HFFc6 (cell line): ENCODE data around the gene ADAMTS9. TPM values are rescaled to one million over a fixed set of nuclear protein-coding genes. Genes with fewer than 3 reads are reported as not detected.

Experiments
- DNase-seq: peaks from one replicate; pipeline ENCODE4 v3.0.0-alpha.2; 2018
- H3K27ac Mint-ChIP-seq: 2 replicates; pipeline ENCODE4 v1.8.0; 2020; ENCODE audit warnings: mild to moderate bottlenecking, mixed read lengths
- H3K27me3 Mint-ChIP-seq: 2 replicates; pipeline ENCODE4 v1.8.0; 2021; ENCODE audit warnings: mild to moderate bottlenecking, moderate library complexity, mixed read lengths; ENCODE audit not compliant: insufficient read depth
- H3K36me3 Mint-ChIP-seq: 2 replicates; pipeline ENCODE4 v1.8.0; 2021; ENCODE audit warnings: low read depth, mixed read lengths
- H3K4me1 Mint-ChIP-seq: 2 replicates; pipeline ENCODE4 v1.8.0; 2020; ENCODE audit warnings: low read depth, mixed read lengths
- H3K4me3 Mint-ChIP-seq: 2 replicates; pipeline ENCODE4 v1.8.0; 2020; ENCODE audit warnings: mild to moderate bottlenecking, moderate library complexity, mixed read lengths
- H3K9me3 Mint-ChIP-seq: 2 replicates; pipeline ENCODE4 v1.8.0; 2020; ENCODE audit warnings: mild to moderate bottlenecking, mixed read lengths
- CTCF ChIP-seq: fragments of 200-600 bp; sonication (generic); IDR thresholded peaks from 2 replicates; pipeline ENCODE4 v1.5.0; 2021; ENCODE audit warnings: antibody characterized with exemption, mild to moderate bottlenecking
- total RNA-seq, 6 experiments: library from RNA; stranded (reverse); fragmentation: NEBNext Ultra II Directional; extraction: Animal tissue kit (Norgen Biotek cat#: 25700); gene quantifications; 2 replicates in 1 of 6; 3 replicates in 5 of 6; pipeline ENCODE4 v1.2.3, GENCODE V29; 2021

ADAMTS9 gene
- total RNA-seq, 6 experiments from 2014 or later = 0.07 to 0.14 (median 0.12) TPM; not detected in 1

- H3K36me3 Mint-ChIP-seq = no peaks in the 10 kb centered on the region
- DNase-seq = no peak
- H3K4me3 Mint-ChIP-seq = no peak overlapping the region
- no peak for TF ChIP-seq CTCF
- no peaks in the 10 kb centered on the region; the same call in 1 of the 2 replicates for H3K4me1 Mint-ChIP-seq
- no peak overlapping the region for H3K27ac Mint-ChIP-seq
- no peaks in the 10 kb centered on the region for H3K9me3 Mint-ChIP-seq
- no peaks in the 10 kb centered on the region for H3K27me3 Mint-ChIP-seq
These were observed 36.0 kb downstream of the ADAMTS9 start for GRCh38 chr3:64651741-64652241.

- no peak overlapping the region for H3K4me3 Mint-ChIP-seq
- no peaks in the 10 kb centered on the region for H3K36me3 Mint-ChIP-seq
- no peaks in the 10 kb centered on the region; the same call in 1 of the 2 replicates for H3K4me1 Mint-ChIP-seq
- no peak for TF ChIP-seq CTCF
- no peaks in the 10 kb centered on the region for H3K27me3 Mint-ChIP-seq
- no peak for DNase-seq
- H3K9me3 Mint-ChIP-seq = no peaks in the 10 kb centered on the region
- H3K27ac Mint-ChIP-seq = no peak overlapping the region
These were observed 36.5 kb downstream of the ADAMTS9 start for GRCh38 chr3:64651303-64651702.

- no peaks in the 10 kb centered on the region for H3K27me3 Mint-ChIP-seq
- H3K27ac Mint-ChIP-seq = no peak overlapping the region
- H3K4me3 Mint-ChIP-seq = no peak overlapping the region
- DNase-seq = no peak
- H3K36me3 Mint-ChIP-seq = no peaks in the 10 kb centered on the region
- no peaks in the 10 kb centered on the region for H3K9me3 Mint-ChIP-seq
- no peak for TF ChIP-seq CTCF
- H3K4me1 Mint-ChIP-seq = no peaks in the 10 kb centered on the region; the same call in 1 of the 2 replicates
These were observed 37.1 kb downstream of the ADAMTS9 start for GRCh38 chr3:64650715-64651114.

- Mint-ChIP-seq H3K27ac (no peak overlapping the region), H3K36me3 (no peaks in the 10 kb centered on the region), H3K27me3 (no peaks in the 10 kb centered on the region), H3K9me3 (no peaks in the 10 kb centered on the region), H3K4me3 (no peak overlapping the region), H3K4me1 (no peaks in the 10 kb centered on the region; the same call in 1 of the 2 replicates)
- no peak for DNase-seq
- no peak for TF ChIP-seq CTCF
These were observed 37.6 kb downstream of the ADAMTS9 start for GRCh38 chr3:64650096-64650622.

GRCh38 chr3:64648927-64649906, 38.6 kb downstream of the ADAMTS9 start:
- Mint-ChIP-seq H3K27ac (no peak overlapping the region), H3K27me3 (no peaks in the 10 kb centered on the region), H3K4me3 (no peak overlapping the region), H3K9me3 (no peaks in the 10 kb centered on the region), H3K4me1 (no peaks in the 10 kb centered on the region), H3K36me3 (no peaks in the 10 kb centered on the region)
- TF ChIP-seq CTCF = no peak
- no peak for DNase-seq
